Panc1 (cell line): ENCODE results near the gene SLC25A24. TPM values are rescaled to one million over a fixed set of nuclear protein-coding genes. Genes with fewer than 3 reads are reported as not detected.

ENCODE experiments used
- ATAC-seq: fragments of 200-7000 bp; cut with Tn5 transposase; 2 replicates; pipeline ENCODE4 v1.9.1; 2020; ENCODE audit warnings: mild to moderate bottlenecking, moderate library complexity
- BruUV-seq: library from RNA; stranded (reverse); fragments of 400-500 nt; replicated peaks from 2 replicates; lab custom pipeline; 2021; lab: Mats Ljungman, UMichigan
- CTCF ChIA-PET: fragments of 300-600 bp; sonication (Branson Sonifier 250); formaldehyde crosslinking; loops from one replicate; lab custom pipeline; 2022; ENCODE audit warnings: antibody characterized with exemption; lab: Charles Lee
- POLR2A ChIA-PET: fragments of 300-600 bp; sonication (Branson Sonifier 250); formaldehyde crosslinking; loops from one replicate; lab custom pipeline; 2022; ENCODE audit warnings: antibody characterized with exemption; lab: Charles Lee
- DNase-seq: peaks from one replicate; pipeline ENCODE4 v3.0.0-alpha.2; 2010; ENCODE audit warnings: low read depth, low spot score
- H3K27ac ChIP-seq: 2 replicates; pipeline ENCODE4 v1.5.1; 2011; ENCODE audit warnings: mild to moderate bottlenecking, low read length, inconsistent platforms
- H3K27me3 ChIP-seq: fragments of 200-500 bp; sonication (Bioruptor generic); 2 replicates; pipeline ENCODE4 v1.6.0; 2014; ENCODE audit warnings: low read length, inconsistent platforms; ENCODE audit not compliant: control insufficient read depth, insufficient read depth
- H3K36me3 ChIP-seq: fragments of 200-500 bp; sonication (Bioruptor generic); 2 replicates; pipeline ENCODE4 v1.5.1; 2014; ENCODE audit warnings: inconsistent platforms, mild to moderate bottlenecking, low read length, moderate library complexity; ENCODE audit not compliant: control insufficient read depth, insufficient read depth
- H3K4me1 ChIP-seq: 2 replicates; pipeline ENCODE4 v1.5.1; 2011; ENCODE audit warnings: inconsistent platforms, mild to moderate bottlenecking, low read length, moderate library complexity; ENCODE audit not compliant: control insufficient read depth, insufficient read depth
- H3K4me3 ChIP-seq, 2 experiments: 2 replicates each; pipeline ENCODE4 v1.5.1; 2011 to 2012; ENCODE audit warnings: low read depth in 2 of 2, low read length in 2 of 2, mild to moderate bottlenecking in 2 of 2, inconsistent platforms in 1 of 2, moderate library complexity in 1 of 2
- H3K9me3 ChIP-seq: fragments of 200-500 bp; sonication (Bioruptor generic); 2 replicates; pipeline ENCODE4 v1.5.1; 2014; ENCODE audit warnings: low read depth, mild to moderate bottlenecking, inconsistent platforms, low read length, moderate library complexity; ENCODE audit not compliant: control insufficient read depth, insufficient read depth
- POLR2AphosphoS5 ChIP-seq: IDR thresholded peaks from 2 replicates; pipeline ENCODE4 v1.6.1; 2012; ENCODE audit warnings: mild to moderate bottlenecking, low read depth, low read length, moderate library complexity
- SIN3A ChIP-seq: IDR thresholded peaks from 2 replicates; pipeline ENCODE4 v1.6.1; 2012; ENCODE audit warnings: low read depth, mild to moderate bottlenecking, low read length, moderate library complexity, borderline replicate concordance; ENCODE audit not compliant: insufficient read depth
- TCF7L2 ChIP-seq: IDR thresholded peaks from 2 replicates; pipeline ENCODE4 v1.6.1; 2011; ENCODE audit warnings: mild to moderate bottlenecking, low read depth, low read length, inconsistent platforms
- in situ Hi-C: cut with HindIII; loops from 2 replicates; pipeline ENCODE4 v1.10.0; 2016; ENCODE audit warnings: low sequenced_read_pairs, low pct_unique_long_range_greater_than_20kb
- intact Hi-C: fragments of 100-400 bp; cut with micrococcal nuclease; formaldehyde crosslinking; loops from one replicate; pipeline ENCODE4 v1.10.0; 2022; ENCODE audit not compliant: unreplicated experiment
- total RNA-seq: library from RNA; stranded (reverse); gene quantifications from one replicate; pipeline ENCODE4 v1.2.1, GENCODE V29; 2021; ENCODE audit not compliant: unreplicated experiment
- TF ChIP-seq, protein P1 (sequence below), 2 experiments: IDR thresholded peaks; 2 replicates each; pipeline ENCODE4 v1.6.1; 2011 to 2012; ENCODE audit warnings: low read depth in 2 of 2, control low read depth in 1 of 2, low read length in 1 of 2, mild to moderate bottlenecking in 1 of 2, moderate library complexity in 1 of 2; ENCODE audit not compliant: insufficient read depth in 1 of 2
- TF ChIP-seq, protein P2 (sequence below): fragments of 450-650 bp; IDR thresholded peaks from 2 replicates; pipeline ENCODE4 v1.5.1; 2017; ENCODE audit warnings: mild to moderate bottlenecking

SLC25A24 gene
- total RNA-seq, 1 experiment from 2014 or later, result 31.8 TPM

DNA sequence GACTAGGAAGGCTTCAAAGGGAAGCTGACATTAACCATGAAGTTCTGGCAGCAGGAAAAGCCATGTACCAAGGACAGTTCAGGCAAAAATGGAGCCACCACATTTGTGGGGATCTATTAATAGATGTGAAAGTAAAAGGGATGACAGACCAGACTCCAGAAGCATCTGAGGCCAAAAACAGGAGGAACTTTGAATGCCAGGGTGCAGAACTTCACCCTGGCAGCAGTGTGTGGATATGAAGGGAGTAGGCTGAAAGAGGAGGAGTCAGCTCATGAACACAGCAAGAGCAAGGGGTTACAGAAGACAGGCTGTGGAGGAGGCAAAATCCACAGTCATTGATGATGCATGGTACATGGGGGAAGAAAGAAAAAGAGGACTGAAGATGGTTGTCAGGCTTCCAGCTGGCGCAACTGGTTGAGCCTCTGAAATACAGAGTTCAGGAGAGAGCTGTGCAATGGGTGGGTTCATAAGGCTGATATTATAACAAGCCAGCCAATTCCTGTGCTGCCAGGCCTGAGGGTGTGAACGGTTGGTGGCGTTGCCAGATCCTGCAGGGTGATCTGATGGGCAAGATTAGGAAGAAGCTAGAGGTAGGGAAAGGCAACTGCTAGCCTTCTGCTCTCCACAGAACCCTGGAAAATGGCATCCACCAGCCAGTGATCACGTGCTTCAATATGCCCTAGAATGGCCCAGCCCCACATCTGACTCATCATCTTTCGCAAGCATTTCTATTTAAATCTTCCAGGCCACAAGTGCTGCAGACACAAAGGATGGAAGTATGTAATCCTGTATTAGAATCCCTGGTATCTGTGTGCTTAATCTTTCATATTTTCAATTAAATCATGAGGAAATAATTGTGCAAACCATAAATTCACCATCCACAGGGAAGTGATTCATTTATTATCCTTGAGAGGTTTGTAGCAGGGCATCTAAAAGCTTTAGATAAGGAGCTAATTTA, 81.9 kb downstream of the SLC25A24 start (continued):
- TF ChIP-seq, protein P1, sequence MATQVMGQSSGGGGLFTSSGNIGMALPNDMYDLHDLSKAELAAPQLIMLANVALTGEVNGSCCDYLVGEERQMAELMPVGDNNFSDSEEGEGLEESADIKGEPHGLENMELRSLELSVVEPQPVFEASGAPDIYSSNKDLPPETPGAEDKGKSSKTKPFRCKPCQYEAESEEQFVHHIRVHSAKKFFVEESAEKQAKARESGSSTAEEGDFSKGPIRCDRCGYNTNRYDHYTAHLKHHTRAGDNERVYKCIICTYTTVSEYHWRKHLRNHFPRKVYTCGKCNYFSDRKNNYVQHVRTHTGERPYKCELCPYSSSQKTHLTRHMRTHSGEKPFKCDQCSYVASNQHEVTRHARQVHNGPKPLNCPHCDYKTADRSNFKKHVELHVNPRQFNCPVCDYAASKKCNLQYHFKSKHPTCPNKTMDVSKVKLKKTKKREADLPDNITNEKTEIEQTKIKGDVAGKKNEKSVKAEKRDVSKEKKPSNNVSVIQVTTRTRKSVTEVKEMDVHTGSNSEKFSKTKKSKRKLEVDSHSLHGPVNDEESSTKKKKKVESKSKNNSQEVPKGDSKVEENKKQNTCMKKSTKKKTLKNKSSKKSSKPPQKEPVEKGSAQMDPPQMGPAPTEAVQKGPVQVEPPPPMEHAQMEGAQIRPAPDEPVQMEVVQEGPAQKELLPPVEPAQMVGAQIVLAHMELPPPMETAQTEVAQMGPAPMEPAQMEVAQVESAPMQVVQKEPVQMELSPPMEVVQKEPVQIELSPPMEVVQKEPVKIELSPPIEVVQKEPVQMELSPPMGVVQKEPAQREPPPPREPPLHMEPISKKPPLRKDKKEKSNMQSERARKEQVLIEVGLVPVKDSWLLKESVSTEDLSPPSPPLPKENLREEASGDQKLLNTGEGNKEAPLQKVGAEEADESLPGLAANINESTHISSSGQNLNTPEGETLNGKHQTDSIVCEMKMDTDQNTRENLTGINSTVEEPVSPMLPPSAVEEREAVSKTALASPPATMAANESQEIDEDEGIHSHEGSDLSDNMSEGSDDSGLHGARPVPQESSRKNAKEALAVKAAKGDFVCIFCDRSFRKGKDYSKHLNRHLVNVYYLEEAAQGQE (IDR thresholded peaks at IDR 0.05; ENCODE audit: insufficient read depth in 1 of 2, low read depth in 2 of 2, low read length in 1 of 2), result no peak

DNA sequence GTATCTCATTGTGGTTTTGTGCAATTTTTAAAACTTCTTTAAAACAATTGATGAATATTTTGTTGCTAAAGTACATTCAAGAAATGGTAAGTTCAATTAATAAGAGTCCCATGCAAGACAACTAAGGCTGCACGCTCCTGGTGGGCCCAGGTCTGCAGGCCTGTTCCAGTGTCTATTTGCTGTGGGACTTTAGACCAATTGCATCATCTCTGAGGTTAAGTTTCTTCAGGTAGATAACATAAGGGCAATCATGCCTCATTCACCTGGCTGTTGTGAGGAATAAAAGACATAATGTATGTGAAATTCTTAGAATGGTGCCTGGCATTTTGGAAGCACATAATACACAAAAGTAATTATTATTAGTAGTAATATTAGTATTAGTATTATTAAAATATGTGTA, 82.9 kb downstream of the SLC25A24 start:
- no peak overlapping the region for H3K4me3 ChIP-seq
- intact Hi-C loops, result no loop called here
- no peak for DNase-seq
- ChIA-PET CTCF (no interaction called here), POLR2A (no interaction called here)
- H3K27me3 ChIP-seq, result no peaks in the 10 kb centered on the region
- no TSS peak for BruUV-seq
- in situ Hi-C loops, result no loop called here
- no peak for TF ChIP-seq POLR2AphosphoS5
- TF ChIP-seq, protein P2, sequence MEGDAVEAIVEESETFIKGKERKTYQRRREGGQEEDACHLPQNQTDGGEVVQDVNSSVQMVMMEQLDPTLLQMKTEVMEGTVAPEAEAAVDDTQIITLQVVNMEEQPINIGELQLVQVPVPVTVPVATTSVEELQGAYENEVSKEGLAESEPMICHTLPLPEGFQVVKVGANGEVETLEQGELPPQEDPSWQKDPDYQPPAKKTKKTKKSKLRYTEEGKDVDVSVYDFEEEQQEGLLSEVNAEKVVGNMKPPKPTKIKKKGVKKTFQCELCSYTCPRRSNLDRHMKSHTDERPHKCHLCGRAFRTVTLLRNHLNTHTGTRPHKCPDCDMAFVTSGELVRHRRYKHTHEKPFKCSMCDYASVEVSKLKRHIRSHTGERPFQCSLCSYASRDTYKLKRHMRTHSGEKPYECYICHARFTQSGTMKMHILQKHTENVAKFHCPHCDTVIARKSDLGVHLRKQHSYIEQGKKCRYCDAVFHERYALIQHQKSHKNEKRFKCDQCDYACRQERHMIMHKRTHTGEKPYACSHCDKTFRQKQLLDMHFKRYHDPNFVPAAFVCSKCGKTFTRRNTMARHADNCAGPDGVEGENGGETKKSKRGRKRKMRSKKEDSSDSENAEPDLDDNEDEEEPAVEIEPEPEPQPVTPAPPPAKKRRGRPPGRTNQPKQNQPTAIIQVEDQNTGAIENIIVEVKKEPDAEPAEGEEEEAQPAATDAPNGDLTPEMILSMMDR, result no peak
- TF ChIP-seq TCF7L2, result no peak
- TF ChIP-seq, protein P1 (IDR thresholded peaks at IDR 0.05; ENCODE audit: insufficient read depth in 1 of 2, low read depth in 2 of 2, low read length in 1 of 2), result no peak
- no peak for TF ChIP-seq SIN3A
- H3K36me3 ChIP-seq, result no peaks in the 10 kb centered on the region
- no peaks in the 10 kb centered on the region for H3K9me3 ChIP-seq
- H3K27ac ChIP-seq, result no peak overlapping the region
- no peak for ATAC-seq
- no peaks in the 10 kb centered on the region for H3K4me1 ChIP-seq
